DMS114 treated with DMSO at 0.1 percent for 48 hours (cell line): ENCODE data around the gene AKTIP.
"Not testable (repeated sequence)": the region's sequence is repeated elsewhere in the genome, so short reads cannot be mapped to it uniquely, and the experiment has no call there.

ENCODE experiments used
- DNase-seq: peaks from one replicate; lab custom pipeline; 2025; ENCODE audit not compliant: unreplicated experiment; lab: John Stamatoyannopoulos, UW

Gene AKTIP

DNA sequence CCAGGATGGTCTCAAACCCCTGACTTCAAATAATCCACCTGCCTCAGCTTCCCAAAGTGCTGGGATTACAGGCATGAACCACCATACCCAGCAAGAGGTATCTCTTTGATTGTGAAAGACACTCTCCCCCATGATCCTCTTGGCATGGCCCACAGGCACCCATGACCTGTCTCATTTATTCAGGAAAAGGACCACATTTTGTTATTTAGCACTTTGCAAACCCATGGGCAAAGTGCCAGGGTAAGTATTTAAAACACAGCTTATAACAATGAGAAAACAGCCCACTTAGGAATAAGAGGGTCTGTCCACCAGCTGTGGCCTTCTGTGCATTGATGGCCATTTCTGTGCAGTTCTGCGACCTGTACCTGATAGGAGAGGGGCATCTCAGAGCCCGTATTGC lies 12.8 kb upstream of the AKTIP start:
- DNase-seq, result no peak

DNA sequence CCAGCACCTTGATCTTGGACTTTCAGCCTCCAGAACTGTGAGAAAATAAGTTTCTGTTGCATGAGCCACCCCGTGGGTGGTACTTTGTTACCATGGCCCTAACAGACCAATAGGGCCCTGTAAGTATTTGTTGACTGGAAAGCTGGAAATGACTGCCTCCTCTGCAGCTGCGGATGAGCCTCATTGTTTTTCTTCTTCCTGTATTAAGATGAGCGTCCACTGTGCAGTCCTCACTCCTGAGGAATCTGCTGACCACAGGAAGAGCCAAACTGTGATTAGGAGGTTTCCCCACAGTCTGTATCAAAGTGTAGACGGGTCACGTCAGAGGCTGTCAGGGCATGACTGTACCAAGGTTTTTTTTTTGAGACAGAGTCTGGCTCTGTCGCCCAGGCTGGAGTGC lies 12.2 kb upstream of the AKTIP start:
- DNase-seq, result no peak

DNA sequence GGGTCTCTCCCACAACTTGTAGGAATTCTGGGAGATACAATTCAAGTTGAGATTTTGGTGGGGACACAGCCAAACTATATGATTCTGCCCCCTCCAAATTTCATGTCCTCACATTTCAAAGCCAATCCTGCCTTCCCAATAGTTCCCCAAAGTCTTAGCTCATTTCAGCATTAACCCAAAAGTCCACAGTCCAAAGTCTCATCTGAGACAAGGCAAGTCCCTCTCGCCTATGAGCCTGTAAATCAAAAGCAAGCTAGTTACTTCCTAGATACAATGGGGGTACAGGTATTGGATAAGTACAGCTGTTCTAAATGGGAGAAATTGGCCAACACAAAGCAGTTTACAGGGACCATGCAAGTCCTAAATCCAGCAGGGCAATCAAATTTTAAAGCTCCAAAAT lies 9.8 kb upstream of the AKTIP start:
- DNase-seq, result not testable (repeated sequence)

DNA sequence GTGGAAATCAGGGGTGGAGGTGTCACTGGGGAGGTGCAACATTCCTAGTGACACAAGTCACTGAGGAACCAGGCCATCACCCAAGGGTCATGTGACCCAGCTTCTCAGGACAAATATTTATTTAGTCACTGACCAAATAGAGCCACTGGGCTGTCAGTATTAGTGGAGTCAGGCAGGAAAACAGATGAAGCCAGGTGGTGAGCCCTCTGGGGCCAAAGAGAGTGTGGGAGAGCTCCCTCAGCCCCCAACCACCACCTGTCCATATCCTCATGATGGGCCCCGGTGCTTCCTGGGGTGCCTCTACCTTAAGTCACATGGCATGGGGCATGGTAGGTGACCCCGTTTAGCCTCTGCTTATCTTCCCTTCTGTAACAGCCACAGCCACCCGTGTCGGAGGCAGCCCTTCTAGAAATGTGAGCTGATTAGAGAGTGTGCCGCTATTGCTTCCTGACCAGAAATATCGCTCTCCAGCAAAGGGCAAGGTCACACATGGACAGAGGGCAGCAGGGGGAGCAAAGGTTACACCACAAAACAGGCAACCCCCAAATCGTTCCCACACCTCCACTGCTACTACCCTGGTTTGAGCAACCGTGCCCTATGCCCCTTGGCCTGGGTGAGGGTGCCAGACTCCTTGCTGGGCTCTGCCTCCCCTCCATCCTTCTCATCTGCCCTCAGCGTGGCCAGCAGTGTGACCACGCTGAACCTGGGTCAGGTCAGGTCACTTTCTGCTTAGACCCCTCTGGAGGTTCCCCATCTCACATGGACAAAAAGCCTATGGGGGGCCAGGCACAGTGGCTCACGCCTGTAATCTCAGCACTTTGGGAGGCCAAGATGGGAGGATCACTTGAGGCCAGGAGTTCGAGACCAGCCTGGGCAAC lies 8.6 kb upstream of the AKTIP start:
- DNase-seq, result no peak

DNA sequence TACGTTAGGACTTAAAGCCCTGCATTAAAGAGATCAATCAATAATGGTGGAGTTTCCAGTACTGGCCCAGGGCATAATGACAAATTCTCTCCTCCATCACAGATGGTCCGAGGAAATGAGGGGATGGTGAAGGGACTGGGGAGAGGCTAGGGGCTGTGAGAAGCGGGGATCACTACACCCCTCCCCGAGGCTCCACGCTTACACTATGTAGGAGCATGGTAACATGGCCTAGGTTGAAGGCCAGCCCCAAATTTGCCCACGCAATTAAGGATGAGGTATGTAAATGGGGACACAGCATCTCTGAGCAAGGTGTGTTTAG lies 8.0 kb upstream of the AKTIP start:
- no peak for DNase-seq

DNA sequence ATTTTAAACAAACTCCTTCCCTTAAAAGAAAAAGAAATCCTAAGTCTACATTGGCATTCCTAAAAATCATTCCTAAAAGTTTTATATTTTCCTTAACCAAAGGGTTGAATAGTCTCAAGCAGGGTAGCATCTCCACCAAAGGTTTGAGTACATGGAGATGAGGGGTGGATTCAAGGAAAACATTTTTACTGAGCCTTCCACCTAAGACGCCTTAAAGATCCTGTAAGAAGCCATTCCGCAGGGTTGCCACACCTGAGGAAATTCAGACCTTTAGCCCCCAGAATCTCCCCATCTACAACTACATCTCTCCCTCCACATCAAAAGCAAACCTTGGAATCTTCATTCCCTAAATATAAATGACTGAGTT lies 7.7 kb upstream of the AKTIP start:
- DNase-seq, result no peak

DNA sequence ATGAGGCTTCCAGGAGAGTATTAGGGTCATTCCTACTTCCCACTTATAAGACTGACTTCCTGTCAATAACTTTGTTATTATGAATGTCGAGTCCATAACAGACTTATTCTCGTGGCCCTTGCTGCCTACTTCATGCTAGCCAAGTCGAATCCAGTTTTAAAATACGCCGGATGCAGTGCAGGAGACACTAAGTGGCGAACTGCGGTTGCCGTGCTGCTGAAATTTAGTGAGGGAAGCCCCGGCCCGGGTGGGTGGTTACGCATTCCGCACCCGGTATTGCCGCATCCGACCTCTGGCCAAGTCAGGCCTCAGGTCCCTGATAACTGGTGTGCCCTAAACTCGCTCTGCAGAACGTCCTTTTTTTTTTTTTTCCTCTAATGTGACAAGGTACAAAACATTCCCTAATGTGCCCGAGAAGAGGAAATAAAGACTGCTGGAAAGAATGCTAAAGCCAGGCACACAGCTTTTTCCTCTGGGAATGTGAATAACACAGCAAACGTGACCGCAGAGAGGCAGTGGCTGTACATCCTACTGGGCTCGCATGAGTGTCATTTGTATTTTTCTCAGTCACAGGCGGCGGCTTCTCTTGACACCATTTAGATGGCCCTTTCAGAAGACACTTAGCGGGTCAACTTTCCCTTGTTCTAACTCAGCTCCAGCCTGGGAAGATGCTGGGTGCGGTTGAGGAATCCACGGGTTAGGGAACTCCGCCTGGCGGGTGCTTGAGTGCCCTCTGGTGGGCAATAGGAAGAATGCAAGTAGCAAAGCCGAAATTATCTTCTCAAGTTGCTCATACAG lies 7.1 kb upstream of the AKTIP start:
- peak; percentile 61 for DNase-seq

DNA sequence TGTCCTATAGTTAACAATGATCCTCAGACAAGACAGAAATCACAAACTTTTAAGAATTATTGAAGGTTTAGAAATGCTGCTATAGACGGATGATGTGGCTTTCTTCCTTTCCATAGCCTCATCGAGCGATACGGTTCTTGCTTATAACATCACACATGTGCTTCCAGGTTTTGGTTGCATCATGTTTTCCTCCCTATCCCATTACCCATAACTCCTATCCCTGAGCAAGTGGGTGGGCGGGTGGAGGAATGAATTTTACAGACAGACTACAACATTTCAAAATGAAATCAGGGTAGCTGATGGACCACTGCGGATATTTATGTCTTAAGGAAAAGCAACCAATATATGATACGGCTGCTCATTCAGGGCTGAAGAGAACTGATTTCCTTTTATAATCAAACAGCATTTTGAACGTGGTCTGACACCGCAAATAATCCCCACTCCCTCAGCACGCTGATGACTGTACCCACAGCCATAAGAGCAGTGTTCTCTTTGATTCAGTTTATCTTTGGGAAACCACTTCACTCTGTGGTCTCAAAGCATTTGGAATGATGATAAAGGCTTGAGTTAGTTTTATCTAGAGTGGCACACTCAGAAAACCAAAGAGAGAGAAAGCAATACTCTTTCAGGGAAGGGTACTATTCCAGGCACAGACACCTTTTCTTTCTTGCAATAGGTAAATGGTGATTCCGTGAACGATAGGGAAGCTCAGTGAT lies 4.6 kb upstream of the AKTIP start:
- no peak for DNase-seq

DNA sequence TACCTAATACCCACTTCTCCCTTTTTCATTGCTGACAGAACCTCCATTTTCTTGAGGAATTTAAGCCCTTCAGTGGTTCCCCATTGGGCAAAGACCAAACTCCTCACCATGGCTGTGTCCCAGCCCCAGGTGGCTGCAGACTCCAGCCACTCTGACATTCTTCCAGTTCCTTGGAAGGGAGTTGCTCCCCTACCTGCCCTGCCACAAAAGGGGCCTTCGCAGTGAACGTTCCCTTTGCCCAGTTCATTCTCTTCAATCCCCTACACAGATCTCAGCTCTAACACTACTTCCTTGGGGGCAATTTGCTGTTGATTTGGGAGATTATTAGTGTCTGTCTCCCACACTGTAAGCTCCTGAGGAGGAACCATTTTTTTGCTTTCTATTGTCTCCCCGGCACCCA lies 3.2 kb upstream of the AKTIP start:
- no peak for DNase-seq

DNA sequence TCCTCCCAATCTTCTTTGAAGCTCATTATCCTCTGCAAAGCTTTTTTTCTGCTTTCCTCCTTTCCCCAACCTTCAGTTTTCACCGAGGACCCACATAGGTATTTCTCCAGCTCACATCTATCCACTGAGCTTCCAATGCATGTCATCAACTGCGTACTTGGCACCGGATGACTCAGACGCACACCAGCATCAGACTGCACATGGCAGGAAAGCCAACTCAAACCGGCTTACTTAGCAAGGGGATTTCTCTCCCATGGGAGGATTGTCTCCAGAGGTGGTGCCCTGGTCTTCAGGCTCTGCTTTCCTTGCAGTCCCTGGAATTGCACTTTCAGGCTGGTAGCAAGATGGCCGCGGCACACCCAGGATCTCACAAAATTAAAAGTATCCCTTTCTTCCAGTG lies 1.7 kb upstream of the AKTIP start:
- DNase-seq, result no peak

DNA sequence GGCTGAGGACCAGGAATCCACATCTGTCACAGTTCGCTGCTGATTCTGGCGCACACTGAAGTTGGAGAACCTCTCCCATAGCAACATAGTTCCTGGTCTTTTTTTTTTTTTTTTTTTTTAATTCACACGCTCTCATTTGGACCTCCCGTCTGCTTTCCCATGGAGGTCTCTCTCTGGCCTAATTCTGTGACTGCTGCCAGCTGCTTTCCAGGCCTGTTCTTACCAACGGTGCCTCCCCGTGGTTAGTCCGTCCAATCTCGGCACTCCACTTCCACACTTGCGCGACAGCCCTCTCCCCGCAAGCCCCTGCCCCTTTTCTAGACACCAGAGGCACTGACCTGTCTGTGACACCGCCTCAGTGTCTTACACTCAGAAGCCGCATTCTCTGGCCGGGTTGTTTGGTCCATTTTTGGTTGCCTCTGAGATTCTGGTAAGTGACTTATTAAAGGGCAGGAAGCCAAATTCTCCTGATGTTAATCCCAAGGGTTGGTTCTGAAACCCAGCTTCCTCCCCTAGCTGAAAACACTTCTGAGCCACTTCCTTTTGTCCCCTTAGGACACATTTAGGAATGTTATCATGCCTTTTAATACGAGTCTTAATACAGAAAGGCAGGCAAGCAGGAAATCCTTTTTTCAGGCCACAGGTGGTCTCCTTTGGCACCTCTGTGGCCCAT lies 1.1 kb upstream of the AKTIP start:
- no peak for DNase-seq

DNA sequence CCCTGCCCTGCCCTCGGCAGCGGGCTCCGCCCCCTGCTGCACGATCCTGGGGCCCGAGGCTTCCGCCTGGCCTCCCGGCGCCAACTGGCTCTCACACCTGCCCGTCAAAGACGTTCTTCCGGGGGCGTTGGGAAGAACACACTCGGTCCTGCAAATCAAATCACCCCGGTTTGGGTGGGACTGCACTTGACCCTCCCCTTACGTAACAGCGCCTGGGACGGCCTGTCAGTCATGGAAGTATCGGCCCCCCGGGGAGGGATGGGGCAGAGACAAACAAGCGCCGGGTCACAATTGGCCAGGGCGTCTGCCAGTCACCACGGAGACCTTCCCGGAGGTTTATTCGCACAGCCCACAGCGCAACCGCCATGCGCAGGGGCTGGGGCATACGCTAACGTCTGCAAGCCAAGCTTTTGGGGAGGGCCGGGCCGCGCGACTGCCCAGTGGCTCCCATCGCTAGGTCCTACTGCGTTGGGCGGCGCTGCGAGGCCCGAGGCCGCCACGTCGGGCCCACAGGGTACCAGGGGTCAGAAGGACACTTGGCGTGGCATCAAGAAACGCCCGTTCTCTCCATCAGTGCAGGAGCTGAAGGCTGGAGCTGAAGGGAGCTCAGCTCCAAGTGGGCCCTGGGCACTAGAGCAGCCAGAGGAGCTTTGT lies 388 bp upstream of the AKTIP start:
- peak; percentile 99 for DNase-seq

DNA sequence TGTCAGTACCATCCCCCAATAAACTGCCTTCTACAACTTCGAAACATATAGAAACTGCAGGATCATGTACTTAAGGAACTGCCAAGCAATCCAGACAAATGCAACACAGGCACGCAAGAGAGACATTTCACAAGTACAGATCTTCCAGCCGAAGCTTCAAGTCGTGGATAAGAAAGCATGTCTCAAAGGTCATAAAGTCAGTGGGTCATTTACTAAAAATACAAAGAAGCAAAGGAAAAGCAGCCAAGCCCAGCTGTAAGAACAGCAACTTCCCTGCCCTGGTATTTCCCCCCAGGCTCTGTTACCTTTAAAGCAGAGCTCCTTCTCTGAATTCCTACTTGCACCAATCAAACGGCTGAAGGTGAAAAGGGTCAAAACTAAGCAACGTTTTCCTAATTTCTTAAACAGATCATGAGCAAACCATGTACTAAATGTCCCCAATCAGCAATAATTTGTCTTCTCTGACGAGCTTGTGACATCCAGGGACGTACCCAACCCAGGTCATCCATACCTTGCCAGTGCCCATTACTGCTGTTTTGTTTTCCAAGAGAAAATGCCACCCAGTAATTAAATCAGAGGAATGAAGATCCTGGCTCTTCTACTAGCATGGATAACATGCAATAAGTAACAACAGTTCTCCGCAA lies 1.7 kb downstream of the AKTIP start:
- DNase-seq, result no peak

DNA sequence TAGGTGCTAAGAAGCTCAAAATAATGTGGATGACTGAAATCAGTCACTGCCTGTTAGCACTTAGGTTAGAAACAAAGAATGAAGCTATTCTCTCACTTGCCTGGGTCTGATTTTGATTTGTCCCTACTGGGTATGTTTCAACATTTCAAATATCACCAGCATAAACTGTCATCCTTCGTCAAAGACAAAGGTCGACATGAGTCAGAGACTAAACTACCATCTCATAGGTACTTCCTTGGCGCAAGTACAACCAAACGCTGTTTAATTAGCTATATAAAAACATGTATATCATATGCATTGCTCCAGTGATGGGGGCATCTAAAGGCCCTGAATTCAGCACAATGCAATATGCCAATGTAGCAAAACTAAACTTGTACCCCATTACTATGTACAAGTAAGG lies 4.0 kb downstream of the AKTIP start:
- no peak for DNase-seq

DNA sequence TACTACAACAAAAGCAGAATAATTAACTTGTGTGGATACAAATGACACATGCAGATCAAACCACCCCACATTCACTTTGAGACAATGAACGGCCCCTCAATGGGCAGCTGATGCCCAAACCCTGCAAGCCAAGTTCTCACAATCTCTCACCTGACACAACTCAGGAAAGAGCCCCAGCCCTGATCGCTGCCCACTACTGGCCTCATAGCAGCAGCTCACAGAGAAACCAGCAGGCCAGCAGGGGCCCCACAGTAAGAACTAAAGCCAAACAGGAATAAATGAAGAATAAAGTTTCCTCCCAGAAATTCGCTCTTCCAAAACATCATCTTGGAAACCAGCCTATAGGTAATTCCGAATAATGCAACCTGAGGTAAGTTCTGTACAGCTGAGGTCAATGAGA lies 7.7 kb downstream of the AKTIP start:
- DNase-seq, result no peak

DNA sequence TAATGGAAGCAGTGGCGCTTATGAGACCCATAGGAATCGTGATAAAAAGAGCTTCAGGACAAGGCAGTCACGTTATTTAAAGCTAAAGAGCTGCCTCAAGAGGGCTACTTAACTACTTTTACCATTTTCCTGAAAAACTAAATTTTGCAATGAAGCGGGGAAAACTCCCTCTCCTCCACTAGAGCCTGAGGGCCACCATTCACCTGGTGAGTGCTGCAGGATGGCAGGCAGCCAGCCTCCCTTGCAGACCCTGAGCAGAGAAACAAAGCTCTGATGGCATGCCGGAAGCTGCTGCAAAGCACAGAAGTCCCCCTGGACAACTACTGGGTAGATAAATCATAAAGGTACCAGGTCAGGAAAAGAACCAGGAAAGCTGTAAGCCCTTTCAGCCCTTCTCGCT lies 8.4 kb downstream of the AKTIP start:
- no peak for DNase-seq

DNA sequence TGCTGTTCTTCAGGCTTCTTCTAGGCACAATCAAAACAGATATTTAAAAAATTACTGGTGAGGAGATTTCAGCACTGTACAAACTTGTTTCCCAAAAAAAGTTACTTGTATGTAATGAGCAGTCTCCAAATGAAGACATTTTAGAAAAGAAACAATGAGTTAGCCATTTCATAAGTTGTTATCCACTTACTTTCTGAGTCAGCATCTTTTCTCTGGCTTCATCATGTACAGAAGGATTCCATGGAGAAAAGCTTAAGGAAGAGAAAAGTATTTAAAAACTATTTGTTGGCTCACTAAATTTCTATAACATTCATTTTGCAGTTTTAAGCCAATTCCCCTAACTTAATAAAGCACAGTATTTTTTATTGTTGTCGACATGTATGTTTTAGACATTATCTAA lies 10.5 kb downstream of the AKTIP start:
- no peak for DNase-seq

DNA sequence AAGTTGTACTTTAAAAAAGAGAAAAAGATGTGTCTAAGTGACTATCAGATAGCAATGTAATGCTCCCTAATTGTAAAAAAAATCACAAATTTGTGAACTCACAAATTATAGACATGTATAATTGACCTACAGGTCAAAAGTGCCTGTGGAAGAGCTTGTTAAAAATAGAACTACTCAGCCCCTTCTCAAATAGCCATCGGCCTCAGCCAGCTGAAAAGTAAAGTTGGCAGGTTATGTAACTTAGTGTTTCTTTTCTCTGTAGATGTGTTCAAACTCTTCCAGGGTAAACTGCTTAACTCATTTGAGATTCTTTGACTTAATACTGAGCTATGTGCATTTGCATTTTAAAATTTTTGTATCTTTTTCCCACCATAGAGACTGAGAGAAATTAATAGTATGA lies 13.3 kb downstream of the AKTIP start:
- no peak for DNase-seq

DNA sequence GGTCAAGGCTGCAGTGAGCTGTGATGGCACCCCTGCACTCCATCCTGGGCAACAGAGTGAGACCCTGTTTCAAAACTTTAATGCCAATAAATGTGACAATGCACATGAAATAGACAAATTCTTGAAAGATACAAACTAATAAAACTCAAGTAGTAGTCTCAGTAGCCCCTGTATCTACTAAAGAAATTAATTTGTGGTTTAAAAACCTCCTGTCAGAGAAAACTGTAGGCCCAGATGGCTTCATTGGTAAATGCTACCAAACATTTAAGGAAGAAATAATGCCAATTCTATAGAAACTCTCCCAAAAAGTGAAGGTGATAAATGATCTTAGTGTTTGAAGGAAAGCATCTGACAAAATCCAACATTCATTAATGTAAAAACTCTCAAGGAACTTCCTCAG lies 16.8 kb downstream of the AKTIP start:
- no peak for DNase-seq

DNA sequence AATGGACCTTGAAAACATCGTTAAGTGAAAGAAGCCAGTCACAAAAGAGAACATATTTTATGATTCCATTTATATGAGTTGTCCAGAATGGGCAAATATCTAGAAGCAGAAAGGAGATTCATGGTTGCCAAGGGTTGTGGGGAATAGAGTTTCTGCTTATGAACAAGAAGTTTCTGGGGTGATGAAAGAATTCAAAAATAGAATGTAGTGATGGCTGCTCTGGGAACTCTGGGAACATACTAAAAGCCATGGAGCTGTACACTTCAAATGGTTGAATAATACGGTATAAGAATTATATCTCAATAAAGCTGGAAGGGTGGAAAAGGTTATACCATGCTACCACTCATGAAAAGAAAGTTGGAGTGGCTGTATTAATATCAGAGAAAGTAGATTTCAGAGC lies 18.5 kb downstream of the AKTIP start:
- no peak for DNase-seq

DNA sequence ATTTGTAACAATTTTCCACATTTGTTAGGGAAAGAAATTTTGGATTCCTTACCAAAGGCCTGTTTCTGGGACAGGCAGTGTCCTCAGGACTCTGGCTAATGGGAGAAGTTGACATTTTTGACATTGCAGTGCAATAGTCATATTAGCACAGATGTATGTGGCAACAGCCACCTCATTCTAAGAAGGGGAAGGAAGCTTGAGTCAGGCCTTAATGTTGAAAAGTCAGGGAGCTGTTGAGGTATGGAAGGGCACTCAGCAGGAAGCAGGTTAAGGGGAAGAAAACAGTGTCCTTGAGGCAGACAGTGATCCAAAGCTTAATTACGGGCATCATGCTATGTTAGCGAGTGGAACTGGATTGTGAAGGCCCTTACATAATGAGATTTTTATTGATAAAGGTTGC lies 20.9 kb downstream of the AKTIP start:
- DNase-seq, result no peak
